ENCODE results near the gene TACR2. TPM values are rescaled to one million over a fixed set of nuclear protein-coding genes. Genes with fewer than 3 reads are reported as not detected.
"Not testable (repeated sequence)": the region's sequence is repeated elsewhere in the genome, so short reads cannot be mapped to it uniquely, and the experiment has no call there.

TACR2 gene
- total RNA-seq, 1 donor from 2014 or later = not detected

DNA sequence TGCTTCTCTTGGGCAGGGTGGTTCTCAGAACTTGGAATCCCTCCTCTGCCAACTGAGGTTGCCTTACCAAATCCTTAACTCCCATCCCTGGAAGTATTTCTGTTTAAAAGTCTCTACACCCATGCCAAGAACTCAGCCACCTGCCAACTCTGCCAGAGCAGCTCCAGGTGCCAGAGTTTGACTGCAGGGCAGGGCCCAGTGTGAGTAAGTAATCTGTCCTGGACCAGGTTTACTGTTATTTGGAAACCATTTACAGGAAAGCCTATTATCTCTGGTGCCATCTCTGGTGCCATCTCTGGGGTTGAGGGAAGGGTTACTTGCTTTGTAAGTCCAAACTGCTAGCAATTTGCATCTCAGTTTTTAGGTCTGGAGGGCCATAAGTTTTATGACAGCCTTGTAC is 37.1 kb upstream of the TACR2 start:
- TF ChIP-seq, protein P1, sequence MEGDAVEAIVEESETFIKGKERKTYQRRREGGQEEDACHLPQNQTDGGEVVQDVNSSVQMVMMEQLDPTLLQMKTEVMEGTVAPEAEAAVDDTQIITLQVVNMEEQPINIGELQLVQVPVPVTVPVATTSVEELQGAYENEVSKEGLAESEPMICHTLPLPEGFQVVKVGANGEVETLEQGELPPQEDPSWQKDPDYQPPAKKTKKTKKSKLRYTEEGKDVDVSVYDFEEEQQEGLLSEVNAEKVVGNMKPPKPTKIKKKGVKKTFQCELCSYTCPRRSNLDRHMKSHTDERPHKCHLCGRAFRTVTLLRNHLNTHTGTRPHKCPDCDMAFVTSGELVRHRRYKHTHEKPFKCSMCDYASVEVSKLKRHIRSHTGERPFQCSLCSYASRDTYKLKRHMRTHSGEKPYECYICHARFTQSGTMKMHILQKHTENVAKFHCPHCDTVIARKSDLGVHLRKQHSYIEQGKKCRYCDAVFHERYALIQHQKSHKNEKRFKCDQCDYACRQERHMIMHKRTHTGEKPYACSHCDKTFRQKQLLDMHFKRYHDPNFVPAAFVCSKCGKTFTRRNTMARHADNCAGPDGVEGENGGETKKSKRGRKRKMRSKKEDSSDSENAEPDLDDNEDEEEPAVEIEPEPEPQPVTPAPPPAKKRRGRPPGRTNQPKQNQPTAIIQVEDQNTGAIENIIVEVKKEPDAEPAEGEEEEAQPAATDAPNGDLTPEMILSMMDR (IDR thresholded peaks at IDR 0.05) = no peak
- CTCF ChIA-PET = no interaction called here
- Mint-ChIP-seq H3K27ac (no peak overlapping the region), H3K27me3 (peaks cover 20% of the 10 kb centered on the region), H3K4me1 (peaks cover 14% of the 10 kb centered on the region), H3K9me3 (no peaks in the 10 kb centered on the region), H3K36me3 (ENCODE audit: low read depth) (no peaks in the 10 kb centered on the region), H3K4me3 (no peak overlapping the region)
- intact Hi-C loops (cut with micrococcal nuclease) = no loop called here
- ATAC-seq (ENCODE audit: low read depth) (no peak), DNase-seq (no peak)
- POLR2A ChIA-PET = no interaction called here

DNA sequence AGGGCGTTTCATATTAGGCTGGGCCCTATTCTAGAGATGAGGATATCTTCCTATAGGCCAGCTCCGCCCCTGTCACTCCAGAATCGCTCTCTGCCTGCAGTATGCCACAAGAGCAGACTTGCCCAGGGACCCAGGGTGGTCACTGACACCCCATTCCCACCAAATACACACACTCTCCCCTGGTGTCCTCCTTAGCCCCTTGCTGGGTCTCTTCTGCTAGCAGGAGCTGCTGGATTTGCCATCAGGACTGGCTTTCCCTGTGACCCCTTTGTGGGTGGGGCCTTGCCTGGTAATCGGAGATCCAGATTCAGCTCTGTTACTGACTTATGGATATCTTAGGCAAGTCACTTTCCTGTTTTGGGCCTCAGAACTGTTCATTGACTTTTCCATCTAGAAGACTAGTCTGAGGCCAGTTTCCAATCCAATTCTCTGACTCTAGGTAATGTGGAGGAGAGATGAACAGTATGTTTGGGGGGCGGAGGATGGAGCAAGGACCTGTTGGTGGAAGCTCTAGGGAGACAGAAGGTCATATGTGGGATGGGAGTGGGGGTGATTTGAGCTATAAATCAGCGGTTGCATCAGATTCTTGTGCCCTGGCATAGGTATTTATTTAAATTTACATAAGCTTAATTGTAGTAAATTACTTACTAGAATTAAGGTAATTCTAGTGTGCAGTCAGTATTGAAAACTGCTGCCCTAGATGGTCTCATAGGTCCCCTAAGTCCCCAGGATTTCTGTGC is 36.1 kb upstream of the TACR2 start:
- TF ChIP-seq, protein P1 (IDR thresholded peaks at IDR 0.05) = no peak
- Mint-ChIP-seq H3K4me1 (peaks cover 14% of the 10 kb centered on the region), H3K9me3 (no peaks in the 10 kb centered on the region), H3K27me3 (peaks cover 25% of the 10 kb centered on the region), H3K36me3 (ENCODE audit: low read depth) (no peaks in the 10 kb centered on the region), H3K27ac (no peak overlapping the region), H3K4me3 (peak overlapping the region; percentile 12)
- DNase-seq = no peak
- POLR2A ChIA-PET = no interaction called here
- intact Hi-C loops (cut with micrococcal nuclease) = no loop called here
- no peak for ATAC-seq (ENCODE audit: low read depth)
- CTCF ChIA-PET = no interaction called here

DNA sequence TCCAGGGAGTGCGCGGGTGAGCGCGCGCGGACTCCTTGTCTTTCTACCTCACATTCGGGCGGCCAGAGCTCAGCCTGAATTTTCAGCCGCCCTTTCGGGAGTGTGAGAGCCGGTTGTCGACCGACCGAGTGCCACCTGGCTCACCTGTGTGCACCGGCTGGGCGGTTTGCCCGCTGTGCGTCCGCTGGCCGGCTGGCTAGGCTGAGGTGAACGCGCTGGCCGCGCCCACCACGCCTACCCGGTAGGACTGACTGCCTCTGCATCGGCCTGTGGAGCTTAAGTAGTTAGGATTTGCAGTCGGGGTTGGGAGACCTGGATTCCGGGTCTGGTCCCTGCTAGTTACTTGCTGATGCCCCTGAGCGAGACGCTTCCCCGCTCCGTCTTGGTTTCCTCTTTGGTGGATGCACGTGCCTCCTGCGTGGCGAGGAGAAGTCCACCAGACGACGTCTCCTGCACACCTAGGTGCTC is 35.1 kb upstream of the TACR2 start:
- ChIA-PET POLR2A (no interaction called here), CTCF (no interaction called here)
- TF ChIP-seq, protein P1 (IDR thresholded peaks at IDR 0.05) = no peak
- intact Hi-C loops (cut with micrococcal nuclease) = loop anchor here (1.0 kb wide), 1 partner anchor 43 kb away; no protein-coding TSS in a partner anchor
- Mint-ChIP-seq H3K27me3 (peaks cover 25% of the 10 kb centered on the region), H3K9me3 (no peaks in the 10 kb centered on the region), H3K36me3 (ENCODE audit: low read depth) (no peaks in the 10 kb centered on the region), H3K4me3 (peak overlapping the region; percentile 83), H3K4me1 (peaks cover 14% of the 10 kb centered on the region), H3K27ac (no peak overlapping the region)
- no peak for DNase-seq
- ATAC-seq (ENCODE audit: low read depth) = no peak

DNA sequence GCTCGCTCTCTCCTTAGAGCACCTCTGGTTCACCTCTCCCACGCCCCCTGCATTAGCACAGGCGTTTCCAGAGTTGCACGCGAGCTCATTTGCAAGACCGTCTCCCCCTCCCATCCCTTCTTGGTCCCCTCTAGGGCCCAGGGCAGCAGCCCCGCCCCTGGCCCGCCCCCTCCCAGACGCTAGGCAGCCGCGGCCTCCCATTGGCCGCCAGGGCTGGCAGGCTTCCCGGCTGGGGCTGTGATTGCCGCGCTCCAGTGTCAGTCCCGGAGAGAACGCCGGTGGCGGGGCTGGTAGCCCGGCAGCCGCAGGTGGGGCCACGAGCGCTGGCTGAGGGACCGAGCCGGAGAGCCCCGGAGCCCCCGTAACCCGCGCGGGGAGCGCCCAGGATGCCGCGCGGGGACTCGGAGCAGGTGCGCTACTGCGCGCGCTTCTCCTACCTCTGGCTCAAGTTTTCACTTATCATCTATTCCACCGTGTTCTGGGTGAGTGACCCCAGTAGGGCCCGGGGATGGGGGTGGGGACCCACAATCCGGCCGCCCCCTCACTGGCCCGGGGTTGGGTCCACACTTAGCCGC is 34.6 kb upstream of the TACR2 start, which contains the start of gene TSPAN15:
Gene TSPAN15 (plus strand): TSS at position 257 of the 575 bp plus-strand sequence. CDS start 130 bp downstream, at position 387.
- H3K4me3 Mint-ChIP-seq = peak within 1 kb of the TSS; percentile 83
- H3K27ac Mint-ChIP-seq = no peak within 1 kb of the TSS
- H3K4me1 Mint-ChIP-seq = peaks cover 14% of the 10 kb centered on the region
- CTCF ChIA-PET = no interaction called here
- ATAC-seq (ENCODE audit: low read depth) (peak; percentile 93), DNase-seq (peak; percentile 40)
- H3K36me3 Mint-ChIP-seq (ENCODE audit: low read depth) = no peaks in the 10 kb centered on the region
- POLR2A ChIA-PET = no interaction called here
- intact Hi-C loops (cut with micrococcal nuclease) = loop anchor here (1.0 kb wide), 1 partner anchor 42 kb away; no protein-coding TSS in a partner anchor
- H3K9me3 Mint-ChIP-seq = no peaks in the 10 kb centered on the region
- peaks cover 25% of the 10 kb centered on the region for H3K27me3 Mint-ChIP-seq
- TF ChIP-seq, protein P1 (IDR thresholded peaks at IDR 0.05) = no peak

DNA sequence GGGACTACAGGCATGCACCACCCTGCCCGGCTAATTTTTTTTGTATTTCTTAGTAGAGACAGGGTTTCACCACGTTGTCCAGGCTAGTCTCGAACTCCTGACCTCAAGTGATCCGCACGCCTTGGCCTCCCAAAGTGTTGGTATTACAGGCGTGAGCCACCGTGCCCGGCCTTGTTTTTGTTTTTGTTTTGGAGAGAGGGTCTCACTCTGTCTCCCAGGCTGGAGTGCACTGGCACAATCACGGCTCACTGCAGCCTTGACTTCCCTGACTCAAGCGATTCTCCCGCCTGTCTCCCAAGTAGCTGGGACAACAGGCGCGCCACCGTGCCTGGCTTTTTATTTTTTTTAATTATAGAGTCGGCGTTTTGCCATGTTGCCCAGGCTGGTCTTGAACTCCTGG is 33.7 kb upstream of the TACR2 start:
- H3K27ac Mint-ChIP-seq; DNase-seq; POLR2A ChIA-PET; H3K9me3 Mint-ChIP-seq; H3K36me3 Mint-ChIP-seq (ENCODE audit: low read depth); ATAC-seq (ENCODE audit: low read depth); CTCF ChIA-PET; H3K4me3 Mint-ChIP-seq; intact Hi-C loops (cut with micrococcal nuclease): not testable (repeated sequence)
- H3K4me1 Mint-ChIP-seq = peaks cover 14% of the 10 kb centered on the region
- H3K27me3 Mint-ChIP-seq = peaks cover 25% of the 10 kb centered on the region
